SJSA1 (cell line): Measurements from ENCODE around the gene COL23A1. TPM values are rescaled to one million over a fixed set of nuclear protein-coding genes. Genes with fewer than 3 reads are reported as not detected.
"Not testable (repeated sequence)": the region's sequence is repeated elsewhere in the genome, so short reads cannot be mapped to it uniquely, and the experiment has no call there.

ENCODE experiments used
- DNase-seq, 2 experiments: peaks; one replicate each; pipeline ENCODE4 v3.0.0-alpha.2; 2015 to 2020; ENCODE audit warnings: low spot score in 2 of 2, low read depth in 1 of 2
- H3K27ac ChIP-seq: fragments of 250-450 bp; sonication (Bioruptor Pico); 2 replicates; pipeline ENCODE4 v1.5.1; 2020; ENCODE audit warnings: mild to moderate bottlenecking, moderate library complexity
- H3K27me3 ChIP-seq: fragments of 250-450 bp; sonication (Bioruptor Pico); replicated peaks from 2 replicates; pipeline ENCODE4 v1.5.1; 2020; ENCODE audit warnings: mild to moderate bottlenecking, moderate library complexity
- H3K36me3 ChIP-seq: fragments of 250-450 bp; sonication (Bioruptor Pico); 2 replicates; pipeline ENCODE4 v1.5.1; 2020; ENCODE audit warnings: mild to moderate bottlenecking
- H3K4me1 ChIP-seq: fragments of 250-450 bp; sonication (Bioruptor Pico); replicated peaks from 2 replicates; pipeline ENCODE4 v1.6.1; 2021; ENCODE audit warnings: mild to moderate bottlenecking
- H3K4me3 ChIP-seq: fragments of 250-450 bp; sonication (Bioruptor Pico); 2 replicates; pipeline ENCODE4 v1.5.1; 2020; ENCODE audit warnings: mild to moderate bottlenecking
- H3K9me3 ChIP-seq: fragments of 250-450 bp; sonication (Bioruptor Pico); replicated peaks from 2 replicates; pipeline ENCODE4 v1.5.1; 2020; ENCODE audit warnings: mild to moderate bottlenecking
- total RNA-seq: library from RNA; depleted of rRNA; stranded (reverse); fragments of >200 nt; shearing (Covaris generic); gene quantifications from 2 replicates; pipeline ENCODE4 v1.2.3, GENCODE V29; 2014

COL23A1 gene
- total RNA-seq, 1 experiment from 2014 or later, result not detected

DNA sequence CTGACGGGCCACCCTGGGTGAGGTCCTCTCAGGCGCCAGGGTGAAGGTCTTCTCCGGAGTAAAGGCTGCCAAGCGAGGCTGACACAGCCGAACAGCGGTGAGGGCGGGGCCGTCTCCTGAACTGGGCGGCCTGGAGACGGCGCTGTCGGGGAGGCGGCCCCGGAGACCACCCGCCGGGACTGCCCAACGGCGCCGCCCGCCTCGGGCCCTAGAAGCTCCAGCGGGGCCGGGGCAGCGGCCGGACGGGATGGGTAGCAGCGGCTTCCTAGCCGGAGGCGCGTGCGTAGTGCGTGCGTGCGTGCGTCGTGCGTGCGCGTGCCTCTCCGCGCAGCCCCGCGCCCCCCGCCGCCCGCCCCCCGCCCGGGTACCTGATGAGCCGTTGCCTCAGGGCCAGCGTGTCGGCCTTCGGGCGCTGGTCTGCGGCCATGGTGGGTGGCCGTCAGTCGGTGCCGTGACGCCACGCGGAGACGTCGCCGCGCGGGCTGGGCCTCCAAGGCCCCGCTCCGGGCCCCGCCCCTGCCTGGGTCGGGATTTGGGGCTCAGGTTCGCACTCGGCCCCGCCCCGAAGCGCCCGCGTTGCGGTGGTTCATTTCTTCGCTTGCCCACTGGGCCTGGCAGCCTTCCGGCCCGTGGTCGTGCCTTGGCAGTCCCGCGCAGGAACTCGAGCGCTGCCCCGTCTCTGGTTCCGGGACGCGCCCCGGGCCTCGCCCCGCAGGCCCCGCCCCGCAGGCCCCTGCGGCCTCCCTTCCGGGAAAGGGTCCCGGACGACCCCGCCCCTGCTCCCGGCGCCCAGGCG, 357.9 kb downstream of the COL23A1 start, which contains the start of gene PHYKPL:
PHYKPL (minus strand) TSS at position 679 of the 796 bp plus-strand sequence; CDS start at position 427, 252 bp downstream.
- Histone ChIP-seq H3K4me1 (peaks cover 20% of the 10 kb centered on the region), H3K36me3 (peaks cover 51% of the 10 kb centered on the region), H3K27me3 (no peaks in the 10 kb centered on the region), H3K9me3 (no peaks in the 10 kb centered on the region), H3K4me3 (peak within 1 kb of the TSS; percentile 81), H3K27ac (peak within 1 kb of the TSS; percentile 90)
- peak; percentile 84 to 88 for DNase-seq

DNA sequence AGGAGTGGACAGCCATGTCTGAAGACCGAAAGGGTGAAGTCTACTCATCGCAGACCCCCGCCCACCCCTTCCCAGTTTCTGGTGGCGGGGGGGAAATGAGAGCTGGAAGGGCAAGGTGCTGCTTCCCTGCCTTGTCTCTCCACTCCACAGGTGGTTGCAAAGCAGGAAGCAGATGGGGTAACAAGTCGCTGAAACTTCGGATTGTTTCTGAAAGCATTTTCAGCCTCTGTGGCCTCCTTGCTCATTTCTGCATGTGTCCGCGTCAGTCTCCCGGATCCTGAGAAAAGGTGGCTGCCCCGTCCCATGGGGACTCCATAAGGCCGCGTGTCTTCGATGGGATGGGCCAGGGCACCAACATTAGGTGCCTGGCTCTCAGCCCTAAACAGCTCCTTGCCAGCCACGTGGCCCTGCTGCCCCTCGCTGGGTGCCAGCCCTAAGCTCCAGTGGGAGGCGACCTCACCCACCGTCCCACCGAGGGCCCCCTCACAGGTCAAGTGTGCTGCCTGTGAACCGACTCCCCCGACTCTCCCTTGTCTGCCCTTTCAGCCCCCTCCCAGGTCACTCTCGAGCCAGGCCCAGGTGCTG, 358.6 kb downstream of the COL23A1 start:
- no peak for DNase-seq
- Histone ChIP-seq H3K4me3 (peak overlapping the region; percentile 81), H3K36me3 (peaks cover 58% of the 10 kb centered on the region), H3K27me3 (no peaks in the 10 kb centered on the region), H3K4me1 (peaks cover 20% of the 10 kb centered on the region), H3K27ac (peak overlapping the region; percentile 90), H3K9me3 (no peaks in the 10 kb centered on the region)

DNA sequence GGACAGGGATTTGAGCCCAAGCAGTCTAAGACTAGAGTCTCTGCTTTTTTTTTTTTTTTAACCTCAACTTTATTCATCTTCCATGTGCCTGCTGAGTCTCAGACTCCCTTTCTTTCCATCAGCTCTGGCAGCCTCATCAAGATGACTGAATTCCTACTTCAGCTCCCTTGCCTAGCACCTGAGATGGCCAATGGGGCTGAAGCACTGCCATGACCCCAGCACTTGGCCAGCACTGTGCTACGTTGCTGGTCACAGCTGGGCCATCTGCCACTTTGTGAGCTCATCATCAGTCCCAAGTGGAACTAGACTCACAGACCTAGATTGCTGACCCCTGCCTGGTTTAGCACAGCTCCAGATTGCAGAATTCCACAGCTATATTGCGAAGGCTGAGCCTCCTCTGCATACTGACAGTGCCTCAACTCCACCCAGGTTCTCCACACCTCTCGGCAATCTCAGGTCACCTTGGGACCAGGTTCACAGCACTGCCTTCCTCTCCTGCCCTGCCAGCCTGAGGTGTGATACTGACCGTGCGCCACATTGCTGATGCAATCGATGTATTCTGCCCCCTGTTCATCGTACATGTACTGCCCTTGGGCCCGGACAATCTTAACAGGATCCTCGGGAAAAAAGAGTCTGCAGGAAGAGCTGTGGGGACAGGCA, 359.2 kb downstream of the COL23A1 start:
- Histone ChIP-seq H3K27me3 (no peaks in the 10 kb centered on the region), H3K9me3 (no peaks in the 10 kb centered on the region), H3K27ac (no peak overlapping the region), H3K4me3 (peak overlapping the region; percentile 81), H3K4me1 (peaks cover 20% of the 10 kb centered on the region), H3K36me3 (peaks cover 64% of the 10 kb centered on the region)
- DNase-seq, result no peak

DNA sequence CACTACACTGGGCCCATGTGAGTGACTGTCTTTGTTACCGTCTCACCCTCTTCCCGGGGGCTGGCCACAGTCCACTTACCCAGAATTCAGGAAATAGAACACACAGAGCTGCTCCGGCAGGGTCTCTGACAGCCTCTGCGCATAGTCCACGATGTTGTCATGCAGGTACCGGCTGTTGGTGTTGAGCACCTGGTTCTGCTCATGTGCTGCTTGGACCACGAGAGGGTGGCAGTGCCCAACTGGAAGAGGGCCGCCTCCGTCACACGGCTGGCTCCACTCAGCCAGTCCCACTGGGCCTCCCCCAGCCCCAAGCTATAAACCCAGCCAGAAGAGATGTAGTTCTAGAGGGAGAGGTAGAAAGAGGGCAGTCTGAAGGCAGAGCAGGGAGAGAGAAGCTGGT, 360.3 kb downstream of the COL23A1 start:
- Histone ChIP-seq H3K4me1 (peaks cover 20% of the 10 kb centered on the region), H3K9me3 (no peaks in the 10 kb centered on the region), H3K27me3 (no peaks in the 10 kb centered on the region), H3K4me3 (no peak overlapping the region), H3K36me3 (peaks cover 74% of the 10 kb centered on the region), H3K27ac (no peak overlapping the region)
- DNase-seq, result no peak

DNA sequence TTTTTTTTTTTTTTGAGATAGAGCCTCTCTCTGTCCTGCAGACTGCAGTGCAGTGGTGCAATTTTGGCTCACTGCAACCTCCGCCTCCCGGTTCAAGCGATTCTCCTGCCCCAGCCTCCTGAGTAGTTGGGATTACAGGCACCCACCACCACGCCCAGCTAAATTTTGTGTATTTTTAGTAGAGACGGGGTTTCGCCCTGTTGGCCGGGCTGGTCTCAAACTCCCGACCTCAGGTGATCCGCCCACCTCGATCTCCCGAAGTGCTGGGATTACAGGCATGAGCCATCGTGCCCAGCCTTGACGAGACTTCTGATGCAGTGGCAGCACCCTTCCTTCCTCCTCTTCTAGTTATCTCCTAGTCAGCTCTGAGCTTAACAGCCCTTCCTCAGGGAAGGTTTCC, 361.1 kb downstream of the COL23A1 start:
- H3K36me3 ChIP-seq, result peaks cover 82% of the 10 kb centered on the region
- not testable (repeated sequence) for H3K27ac ChIP-seq, H3K9me3 ChIP-seq, H3K27me3 ChIP-seq, DNase-seq, H3K4me3 ChIP-seq
- peaks cover 20% of the 10 kb centered on the region for H3K4me1 ChIP-seq

DNA sequence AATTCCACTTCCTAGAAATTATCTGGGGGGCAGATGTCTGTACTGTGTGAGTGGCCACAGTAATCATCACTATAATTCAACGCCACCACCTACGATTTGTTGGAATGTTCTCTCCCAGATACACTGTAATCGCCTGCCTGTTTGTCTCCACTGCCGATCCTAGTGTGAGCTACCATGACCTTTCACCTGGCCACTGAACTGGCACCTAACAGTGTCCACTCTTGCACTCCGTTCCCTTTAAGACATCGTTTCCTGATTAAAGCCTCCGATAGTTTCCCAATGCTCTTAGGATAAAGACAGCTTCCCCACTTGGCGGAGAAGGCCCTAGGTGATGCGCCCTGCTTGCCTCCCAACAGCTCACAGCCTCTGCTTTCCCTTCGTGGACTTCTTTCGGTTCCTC, 361.6 kb downstream of the COL23A1 start:
- Histone ChIP-seq H3K27ac (no peak overlapping the region), H3K9me3 (no peaks in the 10 kb centered on the region), H3K36me3 (peaks cover 87% of the 10 kb centered on the region), H3K4me1 (peaks cover 20% of the 10 kb centered on the region), H3K27me3 (no peaks in the 10 kb centered on the region), H3K4me3 (no peak overlapping the region)
- DNase-seq, result no peak

DNA sequence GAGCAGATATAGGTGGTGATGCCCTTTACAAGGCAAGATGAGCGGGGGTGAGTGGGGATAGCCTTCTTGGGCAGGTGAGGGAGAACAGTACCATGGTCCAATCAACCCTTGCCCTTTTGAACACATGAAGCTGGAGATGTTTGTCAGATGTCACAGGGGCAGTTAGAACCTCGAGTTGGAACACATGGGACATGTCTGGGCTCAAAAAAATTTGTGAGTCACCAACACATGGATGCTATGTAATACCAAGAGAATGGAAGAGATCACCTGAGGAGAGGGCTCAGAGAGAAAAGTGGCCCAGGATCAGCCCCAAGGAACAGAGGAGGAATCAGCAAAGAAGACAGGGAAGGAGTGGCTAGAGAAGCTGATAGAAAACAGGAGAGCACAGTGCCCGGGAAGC, 362.3 kb downstream of the COL23A1 start:
- H3K4me3 ChIP-seq, result no peak overlapping the region
- H3K27me3 ChIP-seq, result no peaks in the 10 kb centered on the region
- no peaks in the 10 kb centered on the region for H3K9me3 ChIP-seq
- peaks cover 19% of the 10 kb centered on the region for H3K4me1 ChIP-seq
- no peak for DNase-seq
- peaks cover 94% of the 10 kb centered on the region for H3K36me3 ChIP-seq
- no peak overlapping the region for H3K27ac ChIP-seq

DNA sequence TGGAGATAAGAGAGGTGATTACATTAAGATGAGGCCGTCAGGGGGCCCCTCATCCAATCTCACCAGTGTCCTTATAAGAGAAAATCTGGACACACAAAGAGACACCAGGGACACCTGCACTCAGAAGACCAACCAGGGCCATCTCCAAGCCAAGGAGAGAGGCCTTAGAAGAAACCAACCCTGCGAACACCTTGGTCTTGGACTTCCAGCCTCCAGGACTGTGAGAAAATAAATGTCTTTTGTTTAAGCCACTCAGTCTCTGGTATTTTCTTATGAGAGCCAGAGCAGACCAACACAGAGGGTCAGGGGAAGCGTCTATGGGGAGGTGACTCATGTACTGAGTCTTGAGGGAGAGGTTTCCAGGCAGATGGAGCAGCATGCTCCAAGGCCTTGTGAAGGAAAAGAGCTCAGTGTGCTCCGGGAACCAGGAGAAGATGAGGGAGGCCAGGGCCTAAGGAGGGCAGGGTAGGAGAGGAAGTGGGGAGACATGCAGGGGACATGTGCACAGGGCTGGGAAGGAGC, 363.0 kb downstream of the COL23A1 start:
- Histone ChIP-seq H3K27ac (no peak overlapping the region), H3K27me3 (no peaks in the 10 kb centered on the region), H3K4me3 (no peak overlapping the region), H3K4me1 (peaks cover 14% of the 10 kb centered on the region), H3K9me3 (no peaks in the 10 kb centered on the region), H3K36me3 (peaks cover 97% of the 10 kb centered on the region)
- DNase-seq, result no peak

DNA sequence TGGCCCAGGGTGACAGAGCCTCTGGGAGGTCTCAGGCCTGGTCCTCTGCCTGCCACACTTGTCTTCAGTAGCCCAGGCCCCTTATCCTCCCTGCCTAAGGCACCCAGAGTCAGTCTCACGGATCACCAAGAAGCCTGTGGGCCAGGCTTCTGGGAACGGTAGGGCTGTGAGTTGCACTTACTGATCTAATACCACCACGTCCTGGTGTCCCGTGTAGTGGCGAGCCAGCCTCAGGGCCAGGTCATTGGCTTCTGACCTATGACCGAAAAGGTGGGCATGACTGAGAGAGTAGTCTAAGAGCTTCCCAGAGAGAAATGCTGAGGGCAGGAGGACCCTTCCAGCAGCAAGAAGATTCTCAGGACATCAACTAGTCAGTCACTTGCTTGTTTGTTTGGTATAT, 365.0 kb downstream of the COL23A1 start:
- H3K4me3 ChIP-seq, result no peak overlapping the region
- DNase-seq, result no peak
- peaks cover 97% of the 10 kb centered on the region for H3K36me3 ChIP-seq

DNA sequence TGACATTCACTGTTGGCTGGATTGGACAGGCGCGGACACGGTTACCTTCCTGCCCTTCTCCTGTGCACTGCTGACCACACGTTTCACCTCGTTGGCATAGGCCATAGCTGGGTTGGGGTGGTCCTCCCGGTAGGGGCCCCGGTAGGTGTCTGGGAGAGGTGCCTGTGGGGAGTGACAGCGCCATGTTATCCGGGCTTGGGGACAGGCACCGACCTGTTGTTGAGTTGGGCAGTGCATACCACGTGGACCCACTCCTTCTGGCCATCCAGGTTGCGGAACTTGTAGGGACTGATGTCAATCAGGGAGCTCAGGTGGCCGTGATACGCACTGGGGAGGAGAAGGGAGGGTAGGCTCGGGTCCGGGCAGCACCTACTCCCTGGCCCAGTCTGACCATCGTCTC, 365.8 kb downstream of the COL23A1 start:
- no peaks in the 10 kb centered on the region for H3K9me3 ChIP-seq
- H3K4me1 ChIP-seq, result no peaks in the 10 kb centered on the region
- H3K4me3 ChIP-seq, result no peak overlapping the region
- no peak overlapping the region for H3K27ac ChIP-seq
- DNase-seq, result no peak
- H3K36me3 ChIP-seq, result peaks cover 97% of the 10 kb centered on the region
- H3K27me3 ChIP-seq, result no peaks in the 10 kb centered on the region

More for the DNA sequence above, 365.0 kb downstream of the COL23A1 start:
- Histone ChIP-seq H3K27me3 (no peaks in the 10 kb centered on the region), H3K27ac (no peak overlapping the region), H3K9me3 (no peaks in the 10 kb centered on the region), H3K4me1 (no peaks in the 10 kb centered on the region)

DNA sequence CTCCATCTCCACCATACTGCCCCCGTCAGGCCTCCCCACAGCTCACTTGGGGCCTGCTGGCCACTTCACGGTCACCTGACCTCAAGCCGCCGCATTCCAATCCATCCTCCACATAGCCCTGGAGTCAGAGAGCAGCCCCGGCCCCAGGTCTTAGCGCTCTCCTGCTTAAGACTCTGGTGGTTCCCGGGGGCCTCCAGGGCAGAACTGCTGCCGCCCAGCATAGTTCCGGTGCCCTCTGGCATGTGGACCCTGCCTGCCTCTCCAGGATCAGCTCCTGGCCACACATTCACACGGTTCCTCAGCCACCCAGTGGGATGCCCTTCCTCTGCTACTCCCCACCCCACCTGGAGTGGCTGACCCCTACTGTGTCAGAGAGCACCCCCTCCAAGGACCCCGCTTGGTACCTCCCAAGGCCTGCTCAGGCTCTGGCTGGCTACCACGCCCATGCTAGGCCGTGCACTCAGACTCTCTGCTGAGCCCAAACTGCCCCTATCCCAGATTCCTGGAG, 366.3 kb downstream of the COL23A1 start:
- no peak overlapping the region for H3K27ac ChIP-seq
- H3K9me3 ChIP-seq, result no peaks in the 10 kb centered on the region
- DNase-seq, result no peak
- H3K36me3 ChIP-seq, result peaks cover 93% of the 10 kb centered on the region
- H3K4me3 ChIP-seq, result no peak overlapping the region
- no peaks in the 10 kb centered on the region for H3K27me3 ChIP-seq
- H3K4me1 ChIP-seq, result no peaks in the 10 kb centered on the region

DNA sequence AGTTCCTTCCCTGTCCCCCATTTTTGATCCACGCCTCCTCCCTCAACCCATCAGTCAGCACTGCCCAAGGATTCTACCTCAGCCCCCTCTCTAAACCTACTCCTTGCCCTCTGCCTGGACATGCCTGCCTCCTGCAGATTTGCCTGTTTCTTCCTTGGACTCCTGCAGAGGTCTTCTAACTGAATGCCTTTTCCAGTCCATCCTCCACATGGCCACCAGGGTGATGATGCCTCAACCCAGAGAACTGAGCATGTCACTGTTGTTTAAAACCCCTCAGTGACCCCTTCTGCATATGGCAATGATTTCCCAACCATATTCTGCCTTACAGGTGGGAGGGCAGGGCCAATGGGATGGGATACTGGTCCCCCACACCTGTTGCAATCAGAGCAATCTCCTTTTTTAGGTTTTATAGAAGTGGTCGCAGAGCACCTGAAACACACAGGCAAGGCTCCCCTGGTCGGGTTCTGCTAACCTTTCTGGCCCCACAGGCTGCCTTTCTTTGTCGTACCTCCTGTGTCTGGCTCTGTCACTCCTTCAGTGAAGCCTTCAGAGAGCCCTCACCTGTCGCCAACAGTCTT, 366.9 kb downstream of the COL23A1 start:
- Histone ChIP-seq H3K27me3 (no peaks in the 10 kb centered on the region), H3K4me3 (no peak overlapping the region), H3K9me3 (no peaks in the 10 kb centered on the region), H3K27ac (no peak overlapping the region), H3K36me3 (peaks cover 93% of the 10 kb centered on the region), H3K4me1 (no peaks in the 10 kb centered on the region)
- no peak for DNase-seq

DNA sequence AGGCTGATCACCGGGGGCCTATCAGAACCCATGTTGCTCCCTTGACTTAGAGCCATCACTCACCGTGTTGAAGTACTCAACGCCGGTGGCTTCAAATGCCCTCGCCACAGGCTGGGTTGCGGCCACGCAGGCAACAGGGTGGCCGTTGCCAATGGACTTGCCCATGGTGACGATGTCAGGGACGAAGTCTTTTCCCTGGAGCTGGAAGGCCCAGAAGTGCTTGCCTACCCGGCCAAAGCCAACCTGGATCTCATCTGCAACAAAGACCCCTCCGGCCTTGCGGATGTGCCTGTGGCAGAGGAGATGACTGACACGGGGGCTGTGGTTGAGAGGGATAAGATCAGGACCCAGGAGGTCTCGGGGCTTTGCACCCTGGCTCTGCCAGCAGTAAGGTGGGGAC, 367.9 kb downstream of the COL23A1 start:
- H3K27me3 ChIP-seq, result no peaks in the 10 kb centered on the region
- peaks cover 86% of the 10 kb centered on the region for H3K36me3 ChIP-seq
- H3K4me1 ChIP-seq, result no peaks in the 10 kb centered on the region
- H3K9me3 ChIP-seq, result no peaks in the 10 kb centered on the region
- no peak overlapping the region for H3K27ac ChIP-seq
- no peak for DNase-seq
- no peak overlapping the region for H3K4me3 ChIP-seq
